Left lung (tissue), 10 donors: ENCODE measurements around the gene CRYGS. TPM values are rescaled to one million over a fixed set of nuclear protein-coding genes. Genes with fewer than 3 reads are reported as not detected.

ENCODE experiments used
- ATAC-seq: fragments of 200-7000 bp; cut with Tn5 transposase; one replicate; pipeline ENCODE4 v1.9.1; 2020; ENCODE audit warnings: moderate library complexity
- DNase-seq, 4 donors: peaks; one replicate each; pipeline ENCODE4 v3.0.0-alpha.2; 2013 to 2020
- H3K27ac ChIP-seq, 2 donors: fragments of 200-600 bp; sonication (generic) in 1 of 2; one replicate each; pipeline versions ENCODE4 v1.5.0 to v1.8.0; 2020 to 2021
- H3K27me3 ChIP-seq, 2 donors: fragments of 200-600 bp; sonication (generic) in 1 of 2; one replicate each; pipeline versions ENCODE4 v1.5.0 to v1.8.0; 2020 to 2021
- H3K36me3 ChIP-seq, 2 donors: fragments of 200-600 bp; sonication (generic) in 1 of 2; one replicate each; pipeline versions ENCODE4 v1.5.0 to v1.8.0; 2020 to 2021
- H3K4me1 ChIP-seq, 2 donors: fragments of 200-600 bp; one replicate each; pipeline ENCODE4 v1.8.0; 2021
- H3K4me3 ChIP-seq, 2 donors: fragments of 200-600 bp; sonication (generic) in 1 of 2; one replicate each; pipeline versions ENCODE4 v1.5.0 to v1.8.0; 2020 to 2021; ENCODE audit warnings: mild to moderate bottlenecking in 1 of 2
- H3K9me3 ChIP-seq, 2 donors: fragments of 200-600 bp; sonication (generic) in 1 of 2; one replicate each; pipeline versions ENCODE4 v1.5.0 to v1.8.0; 2020 to 2021
- CTCF ChIP-seq, 2 donors: fragments of 200-600 bp; sonication (generic) in 1 of 2; IDR thresholded peaks; one replicate each; pipeline versions ENCODE4 v1.5.0 to v1.8.0; 2021; ENCODE audit warnings: antibody characterized with exemption in 2 of 2
- intact Hi-C, 2 donors: fragments of 100-400 bp; cut with DNase I; formaldehyde crosslinking; loops; one replicate each; pipeline versions ENCODE4 v1.11.2 to v1.14.2; 2022
- polyA plus RNA-seq, 6 donors: library from polyadenylated mRNA; unstranded; fragments of 120-200 nt; gene quantifications; one replicate each; pipeline ENCODE4 v1.2.1, GENCODE V29; 2013; ENCODE audit not compliant: insufficient read length in 6 of 6
- total RNA-seq, 2 donors: library from RNA; stranded (reverse); fragmentation: NEBNext Ultra II Directional; extraction: Animal tissue kit (Norgen Biotek cat#: 25700); gene quantifications; one replicate each; pipeline ENCODE4 v1.2.1, GENCODE V29; 2021
- donor health status: DM: no; HTN: yes; CAD: no.
- donor health status: DM: no; HTN: no; CAD: no.

CRYGS gene
- total and polyA plus RNA-seq, 8 donors, result 1.8 to 10.6 (median 9.0) TPM

DNA sequence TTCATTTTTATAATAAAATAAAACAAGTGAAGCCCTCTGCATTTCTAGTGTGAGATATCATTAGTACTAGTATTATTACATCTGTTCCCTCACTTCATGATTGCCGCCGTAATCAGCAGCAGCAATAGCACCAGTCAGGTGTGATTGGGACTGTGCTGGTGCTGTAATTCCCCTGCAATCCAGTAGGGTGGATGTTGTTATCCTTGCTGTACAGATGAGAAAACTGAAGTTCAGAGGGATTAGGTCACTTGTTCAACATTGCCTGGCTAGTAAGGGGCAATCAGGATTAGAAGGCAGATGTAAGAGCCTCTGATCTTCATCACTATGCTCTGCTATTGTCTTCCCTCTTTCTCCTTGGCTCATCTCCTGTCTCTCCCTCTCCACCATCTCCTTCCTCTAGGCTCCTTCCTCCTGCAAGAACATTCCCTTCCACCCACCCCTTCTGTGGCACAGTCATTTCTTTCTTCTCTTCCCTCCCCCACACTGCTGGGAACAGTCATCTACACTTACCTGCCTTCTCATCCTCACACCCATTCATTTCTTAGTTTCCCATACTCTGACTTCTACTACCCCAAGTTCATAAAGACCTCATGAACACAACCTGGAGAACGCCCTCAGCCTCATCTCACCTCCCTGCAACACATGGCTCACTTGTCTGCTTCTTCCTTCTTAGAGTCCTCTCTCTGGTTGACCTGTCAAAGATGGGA is 29.7 kb downstream of the CRYGS start:
- ATAC-seq (no peak), DNase-seq (no peak)
- Histone ChIP-seq H3K36me3 (no peaks in the 10 kb centered on the region), H3K4me1 (no peaks in the 10 kb centered on the region), H3K4me3 (no peak overlapping the region), H3K9me3 (peaks cover 0 to 9% of the 10 kb centered on the region in 2 donors), H3K27me3 (peaks cover 0 to 9% of the 10 kb centered on the region in 2 donors), H3K27ac (no peak overlapping the region)
- TF ChIP-seq CTCF (IDR thresholded peaks at IDR 0.05), result peak in 1 of 2 donors; percentile 27
- intact Hi-C loops, result no loop called here

DNA sequence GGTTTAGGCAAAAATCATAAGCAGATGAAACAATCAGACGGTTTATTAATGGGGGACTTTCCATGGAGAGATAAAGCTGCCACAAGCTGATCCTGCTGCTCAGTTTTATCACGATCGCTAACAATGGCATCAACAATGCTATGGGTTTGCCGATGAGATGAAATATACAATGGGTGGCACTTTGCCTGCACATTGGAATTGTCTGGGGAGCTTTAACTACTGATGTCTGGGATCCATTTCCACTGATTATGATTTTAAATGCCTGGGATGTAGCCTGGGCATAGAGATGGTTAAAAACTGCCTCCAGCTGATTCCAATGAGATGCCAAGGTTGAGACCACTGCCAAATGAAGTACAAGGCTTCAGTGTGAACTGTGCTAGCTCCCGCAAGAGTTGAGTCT is 30.8 kb downstream of the CRYGS start:
- ATAC-seq (no peak), DNase-seq (no peak)
- intact Hi-C loops, result no loop called here
- H3K9me3 ChIP-seq, result peaks cover 0 to 9% of the 10 kb centered on the region in 2 donors
- H3K4me3 ChIP-seq, result no peak overlapping the region
- peaks cover 0 to 8% of the 10 kb centered on the region in 2 donors for H3K27me3 ChIP-seq
- H3K4me1 ChIP-seq, result no peaks in the 10 kb centered on the region
- TF ChIP-seq CTCF (IDR thresholded peaks at IDR 0.05), result no peak
- no peaks in the 10 kb centered on the region for H3K36me3 ChIP-seq
- H3K27ac ChIP-seq, result no peak overlapping the region

DNA sequence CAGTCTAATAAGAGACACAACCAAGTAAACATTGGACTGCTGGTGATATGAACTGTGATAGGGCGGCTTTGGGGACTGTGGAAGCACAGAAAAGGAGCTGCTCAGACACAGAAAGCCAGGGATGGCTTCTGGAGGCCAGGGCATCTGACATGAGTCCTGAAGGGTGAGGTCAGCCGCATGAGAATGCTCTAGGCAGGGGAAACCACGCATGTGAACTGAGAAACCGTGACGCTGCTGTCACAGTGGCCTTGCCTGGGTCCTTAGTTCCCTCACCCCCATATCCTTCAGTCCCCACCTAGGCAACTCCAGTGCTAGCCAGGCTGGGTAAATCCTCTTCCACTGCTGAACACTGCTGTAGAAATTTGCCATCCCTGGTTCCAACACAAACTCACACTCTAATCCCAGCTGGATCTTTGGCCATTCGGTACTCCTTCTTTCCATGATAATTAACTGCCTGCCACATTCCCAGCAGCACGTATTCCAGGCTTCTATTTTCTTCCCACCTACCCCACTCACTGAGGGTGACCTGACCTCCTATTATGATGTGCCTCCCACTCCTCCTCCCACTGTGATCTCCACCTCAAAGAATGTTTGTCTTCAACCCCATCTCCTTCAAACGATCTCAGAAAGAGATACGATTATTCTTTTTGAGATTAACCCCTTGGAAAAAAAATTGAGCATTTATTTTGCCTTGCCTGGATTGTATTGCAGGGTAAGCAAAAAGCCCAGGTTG is 31.4 kb downstream of the CRYGS start:
- Histone ChIP-seq H3K27ac (no peak overlapping the region), H3K27me3 (peaks cover 0 to 8% of the 10 kb centered on the region in 2 donors), H3K4me1 (no peaks in the 10 kb centered on the region), H3K36me3 (no peaks in the 10 kb centered on the region), H3K4me3 (no peak overlapping the region), H3K9me3 (peaks cover 0 to 9% of the 10 kb centered on the region in 2 donors)
- intact Hi-C loops, result no loop called here
- ATAC-seq (no peak), DNase-seq (no peak)
- no peak for TF ChIP-seq CTCF (IDR thresholded peaks at IDR 0.05)

- no peak for TF ChIP-seq CTCF (IDR thresholded peaks at IDR 0.05)
- peaks cover 0 to 8% of the 10 kb centered on the region in 2 donors for H3K27me3 ChIP-seq
Observed at GRCh38 chr3:186511702-186512101, 32.5 kb downstream of the CRYGS start.

GRCh38 chr3:186511245-186511644 is 32.9 kb downstream of the CRYGS start:
- intact Hi-C loops, result no loop called here
- TF ChIP-seq CTCF (IDR thresholded peaks at IDR 0.05), result no peak
- H3K4me1 ChIP-seq, result no peaks in the 10 kb centered on the region
- ATAC-seq (no peak), DNase-seq (no peak)
- H3K27me3 ChIP-seq, result peaks cover 0 to 8% of the 10 kb centered on the region in 2 donors
- H3K36me3 ChIP-seq, result no peaks in the 10 kb centered on the region
- H3K27ac ChIP-seq, result no peak overlapping the region
- no peak overlapping the region for H3K4me3 ChIP-seq
- H3K9me3 ChIP-seq, result no peaks in the 10 kb centered on the region

More at GRCh38 chr3:186511702-186512101, 32.5 kb downstream of the CRYGS start:
- Histone ChIP-seq H3K4me3 (no peak overlapping the region), H3K9me3 (peaks cover 0 to 3% of the 10 kb centered on the region in 2 donors), H3K27ac (no peak overlapping the region), H3K36me3 (no peaks in the 10 kb centered on the region), H3K4me1 (no peaks in the 10 kb centered on the region)
- intact Hi-C loops, result no loop called here
- no peak for ATAC-seq
- no peak for DNase-seq
